ENCODE measurements around the gene GLCCI1.
"Not testable (repeated sequence)": the region's sequence is repeated elsewhere in the genome, so short reads cannot be mapped to it uniquely, and the experiment has no call there.

The GLCCI1 gene

DNA sequence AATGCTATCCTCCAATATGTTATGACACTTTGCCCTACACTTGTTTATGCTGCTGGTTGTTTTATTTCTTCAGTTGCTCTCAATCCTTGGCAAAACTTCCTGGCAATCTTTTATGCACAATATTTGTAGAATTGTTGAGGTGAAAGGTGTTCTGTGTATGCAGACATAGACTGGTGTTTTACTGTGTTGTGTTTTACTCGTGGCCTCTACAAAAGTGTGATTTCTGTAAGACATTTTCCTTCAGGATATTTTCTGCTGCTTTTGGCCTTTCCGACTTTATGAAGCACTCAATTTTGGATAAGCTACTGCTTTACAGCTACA lies 21.8 kb downstream of the GLCCI1 start:
- Histone ChIP-seq H4K20me1 (no peaks in the 10 kb centered on the region), H3K4me2 (no peak overlapping the region), H3K4me1 (peaks cover 0 to 14% (median 0%) of the 10 kb centered on the region in 10 experiments; a peak in 5 of 20 replicates), H3K27me3 (no peaks in the 10 kb centered on the region), H3K36me3 (peaks cover 0 to 17% (median 0%) of the 10 kb centered on the region in 11 experiments; a peak in 7 of 22 replicates), H3K9ac (no peak overlapping the region), H3K4me3 (no peak overlapping the region), H3K9me3 (replicated peaks in 1 of 11) (peaks cover 24 to 46% (median 40%) of the 10 kb centered on the region in 11 experiments), H3K27ac (no peak overlapping the region)
- no peak for TF ChIP-seq Cebpa-rat (IDR thresholded peaks at IDR 0.05)

DNA sequence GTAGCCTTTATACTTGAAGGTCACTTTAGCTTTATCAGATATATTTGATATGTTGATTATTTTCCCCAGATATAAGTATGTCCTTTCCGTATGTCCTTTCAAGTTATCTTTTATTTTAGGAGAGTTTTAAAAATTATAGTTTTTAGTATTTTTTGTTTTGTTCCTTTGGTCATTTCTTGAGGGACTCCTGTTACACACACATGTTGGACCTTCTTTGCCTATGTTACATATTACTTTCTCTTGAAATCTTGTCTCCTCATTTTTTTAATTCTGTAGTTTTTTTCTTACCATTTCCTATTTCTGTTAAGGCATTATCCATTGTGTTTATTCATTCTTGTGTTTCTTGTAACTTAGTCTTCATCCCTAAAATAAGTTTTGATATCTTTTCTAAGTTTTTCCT lies 23.9 kb downstream of the GLCCI1 start:
- Histone ChIP-seq H3K4me3 (no peak overlapping the region), H3K9me3 (replicated peaks in 1 of 11) (peaks cover 24 to 47% (median 41%) of the 10 kb centered on the region in 11 experiments), H3K4me1 (peaks cover 0 to 14% (median 0%) of the 10 kb centered on the region in 10 experiments; a peak in 5 of 20 replicates), H3K27me3 (no peaks in the 10 kb centered on the region), H3K9ac (no peak overlapping the region), H3K4me2 (no peak overlapping the region), H3K27ac (no peak overlapping the region), H3K36me3 (peaks cover 0 to 17% (median 0%) of the 10 kb centered on the region in 11 experiments; a peak in 7 of 22 replicates), H4K20me1 (no peaks in the 10 kb centered on the region)
- no peak for TF ChIP-seq Cebpa-rat (IDR thresholded peaks at IDR 0.05)

- H3K9me3 ChIP-seq (replicated peaks in 1 of 11), result peaks cover 31 to 66% (median 56%) of the 10 kb centered on the region in 11 experiments
- not testable (repeated sequence) for H3K9ac ChIP-seq, H3K27ac ChIP-seq, H4K20me1 ChIP-seq, H3K4me2 ChIP-seq, H3K27me3 ChIP-seq, H3K4me1 ChIP-seq, H3K4me3 ChIP-seq
- peaks cover 0 to 23% (median 2%) of the 10 kb centered on the region in 11 experiments; a peak in 9 of 22 replicates for H3K36me3 ChIP-seq
Observed at GRCh38 chr7:7995348-7995747, 26.8 kb downstream of the GLCCI1 start.

GRCh38 chr7:7996568-7996967 lies 28.0 kb downstream of the GLCCI1 start:
- Histone ChIP-seq H3K9me3 (replicated peaks in 1 of 11) (peaks cover 33 to 68% (median 63%) of the 10 kb centered on the region in 11 experiments), H3K27ac (no peak overlapping the region), H3K4me2 (no peak overlapping the region), H3K27me3 (no peaks in the 10 kb centered on the region), H3K4me1 (no peaks in the 10 kb centered on the region), H3K36me3 (peaks cover 0 to 23% (median 2%) of the 10 kb centered on the region in 11 experiments; a peak in 9 of 22 replicates), H3K4me3 (no peak overlapping the region), H3K9ac (no peak overlapping the region), H4K20me1 (no peaks in the 10 kb centered on the region)
- no peak for TF ChIP-seq Cebpa-rat (IDR thresholded peaks at IDR 0.05)

DNA sequence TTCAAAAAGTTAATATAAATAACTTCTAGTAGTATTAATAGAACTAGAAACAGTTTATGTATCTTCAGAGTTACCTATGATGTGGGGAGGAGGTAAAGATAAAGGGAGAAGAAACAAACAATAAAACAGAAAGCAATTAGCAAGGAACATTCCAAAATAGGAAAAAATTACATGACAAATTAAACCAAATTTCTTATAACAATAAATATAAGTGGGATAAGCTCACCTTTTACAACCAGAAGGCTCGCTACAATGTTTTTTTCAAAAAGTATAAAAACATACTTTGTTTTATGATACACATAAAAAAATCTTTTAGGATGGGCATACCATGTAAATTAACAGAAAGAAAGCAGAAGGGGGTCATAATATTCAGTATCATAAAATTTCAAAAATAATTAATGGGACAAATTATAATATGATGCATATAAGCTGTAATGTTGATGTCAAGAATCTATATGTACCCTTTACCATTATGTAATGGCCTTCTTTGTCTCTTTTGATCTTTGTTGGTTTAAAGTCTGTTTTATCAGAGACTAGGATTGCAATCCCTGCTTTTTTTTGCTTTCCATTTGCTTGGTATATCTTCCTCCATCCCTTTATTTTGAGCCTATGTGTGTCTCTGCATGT lies 31.8 kb downstream of the GLCCI1 start:
- Histone ChIP-seq H3K9ac (no peak overlapping the region), H4K20me1 (no peaks in the 10 kb centered on the region), H3K27me3 (no peaks in the 10 kb centered on the region), H3K4me1 (no peaks in the 10 kb centered on the region), H3K36me3 (peaks cover 0 to 34% (median 18%) of the 10 kb centered on the region in 11 experiments; a peak in 10 of 22 replicates), H3K27ac (no peak overlapping the region), H3K4me2 (no peak overlapping the region), H3K4me3 (no peak overlapping the region), H3K9me3 (replicated peaks in 1 of 11) (peaks cover 7 to 35% (median 30%) of the 10 kb centered on the region in 11 experiments)
- no peak for TF ChIP-seq Cebpa-rat (IDR thresholded peaks at IDR 0.05)

GRCh38 chr7:8003077-8003476 lies 34.5 kb downstream of the GLCCI1 start:
- no peaks in the 10 kb centered on the region for H3K27me3 ChIP-seq
- H3K9me3 ChIP-seq (replicated peaks in 1 of 11), result peaks cover 7 to 34% (median 29%) of the 10 kb centered on the region in 11 experiments
- H4K20me1 ChIP-seq, result no peaks in the 10 kb centered on the region
- H3K4me1 ChIP-seq, result no peaks in the 10 kb centered on the region
- peaks cover 0 to 61% (median 43%) of the 10 kb centered on the region in 11 experiments; a peak in 17 of 22 replicates for H3K36me3 ChIP-seq
- H3K9ac ChIP-seq, result no peak overlapping the region
- no peak overlapping the region for H3K4me2 ChIP-seq
- no peak overlapping the region for H3K27ac ChIP-seq
- TF ChIP-seq Cebpa-rat (IDR thresholded peaks at IDR 0.05), result no peak
- H3K4me3 ChIP-seq, result no peak overlapping the region

- H3K27ac ChIP-seq, result no peak overlapping the region
- no peaks in the 10 kb centered on the region for H3K4me1 ChIP-seq
- peaks cover 0 to 20% (median 15%) of the 10 kb centered on the region in 11 experiments; a peak in 17 of 22 replicates for H3K9me3 ChIP-seq (replicated peaks in 1 of 11)
- no peak overlapping the region for H3K9ac ChIP-seq
- no peak overlapping the region for H3K4me3 ChIP-seq
- H3K36me3 ChIP-seq, result peaks cover 0 to 67% (median 41%) of the 10 kb centered on the region in 11 experiments; a peak in 17 of 22 replicates
- no peak overlapping the region for H3K4me2 ChIP-seq
- no peaks in the 10 kb centered on the region for H3K27me3 ChIP-seq
- no peaks in the 10 kb centered on the region for H4K20me1 ChIP-seq
- TF ChIP-seq Cebpa-rat (IDR thresholded peaks at IDR 0.05), result no peak
Observed at GRCh38 chr7:8005279-8005678, 36.7 kb downstream of the GLCCI1 start.

DNA sequence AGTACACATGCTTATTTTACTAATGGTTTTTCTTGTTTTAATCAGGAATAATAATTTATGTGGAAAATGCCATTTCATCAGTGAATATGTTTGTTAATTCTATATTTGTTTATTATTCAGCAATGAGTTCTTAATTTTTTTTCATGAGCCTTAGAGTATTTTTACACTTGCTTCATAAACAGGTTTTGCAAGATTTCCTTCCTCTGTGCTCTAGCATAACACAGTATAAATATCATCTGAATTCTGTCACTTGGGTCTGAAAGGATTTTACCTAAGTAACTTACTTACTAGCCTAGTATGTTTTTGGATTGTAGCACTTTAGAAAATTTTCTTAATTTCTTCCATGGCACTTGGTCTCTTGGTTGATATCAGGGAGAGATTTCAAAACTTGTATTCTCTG lies 45.8 kb downstream of the GLCCI1 start:
- no peak overlapping the region for H3K27ac ChIP-seq
- TF ChIP-seq Cebpa-rat (IDR thresholded peaks at IDR 0.05), result no peak
- peaks cover 0 to 36% (median 10%) of the 10 kb centered on the region in 11 experiments; a peak in 9 of 22 replicates for H3K36me3 ChIP-seq
- H3K4me2 ChIP-seq, result peak overlapping the region in 2 of 11 experiments; percentile 34 to 39; a peak in 3 of 22 replicates
- peaks cover 0 to 15% (median 6%) of the 10 kb centered on the region in 10 experiments; a peak in 8 of 20 replicates for H3K4me1 ChIP-seq
- no peaks in the 10 kb centered on the region for H3K27me3 ChIP-seq
- H4K20me1 ChIP-seq, result no peaks in the 10 kb centered on the region
- H3K9me3 ChIP-seq (replicated peaks in 1 of 11), result peaks cover 0 to 5% (median 0%) of the 10 kb centered on the region in 11 experiments; a peak in 1 of 22 replicates
- H3K4me3 ChIP-seq, result no peak overlapping the region
- no peak overlapping the region for H3K9ac ChIP-seq

GRCh38 chr7:8015100-8015745 lies 46.6 kb downstream of the GLCCI1 start:
- Histone ChIP-seq H3K4me3 (no peak overlapping the region), H4K20me1 (no peaks in the 10 kb centered on the region), H3K4me1 (peaks cover 0 to 15% (median 6%) of the 10 kb centered on the region in 10 experiments; a peak in 8 of 20 replicates), H3K9me3 (replicated peaks in 1 of 11) (peaks cover 0 to 5% (median 0%) of the 10 kb centered on the region in 11 experiments; a peak in 1 of 22 replicates), H3K27me3 (no peaks in the 10 kb centered on the region), H3K4me2 (peak overlapping the region in 3 of 11 experiments; percentile 5 to 34 (median 25); a peak in 3 of 22 replicates), H3K36me3 (peaks cover 0 to 43% (median 13%) of the 10 kb centered on the region in 11 experiments; a peak in 8 of 22 replicates), H3K27ac (no peak overlapping the region; a peak in 1 of 22 replicates), H3K9ac (no peak overlapping the region)
- TF ChIP-seq Cebpa-rat (IDR thresholded peaks at IDR 0.05), result no peak

Data from BLaER1 treated with 17β-estradiol and CSF1 and Interleukin-3, amounts not matched to agents 10 nM and 100 nM (cell line).